Measurements from ENCODE around the gene REN.

- TF ChIP-seq CTCF (conservative IDR thresholded peaks at IDR 0.05; ENCODE audit: low read depth in 2 of 2) (no peak), NANOG (IDR thresholded peaks at IDR 0.05; ENCODE audit: borderline replicate concordance) (no peak), POLR2AphosphoS5 (IDR thresholded peaks at IDR 0.05; ENCODE audit: low read depth) (no peak), EZH2phosphoT487 (IDR thresholded peaks at IDR 0.05; ENCODE audit: unreplicated experiment) (no peak), REST (IDR thresholded peaks at IDR 0.05; ENCODE audit: unreplicated experiment) (no peak), EZH2 (IDR thresholded peaks at IDR 0.05; ENCODE audit: low read depth, unreplicated experiment) (no peak), CREB1 (CRISPR knock-in tag; IDR thresholded peaks at IDR 0.05; ENCODE audit: low read depth) (no peak), JUNB (IDR thresholded peaks at IDR 0.05; ENCODE audit: unreplicated experiment) (no peak), ZNF331 (CRISPR knock-in tag; IDR thresholded peaks at IDR 0.05; ENCODE audit: low read depth) (no peak), ZNF114 (CRISPR knock-in tag; IDR thresholded peaks at IDR 0.05) (no peak), ETS1 (IDR thresholded peaks at IDR 0.05) (no peak)
Observed at GRCh38 chr1:204114606-204115005, 51.5 kb downstream of the REN start.

Data from GM23338 (cell line).